HG03280 (cell line): ENCODE data around the gene CCDC33.
A peak's percentile ranks its signal among the peaks of the same experiment; 100 is the strongest.

Experiments
- ATAC-seq: cut with Tn5 transposase; IDR thresholded peaks from one replicate; pipeline ENCODE4 v1.9.1; 2021; ENCODE audit warnings: mild to moderate bottlenecking, moderate library complexity; ENCODE audit not compliant: unreplicated experiment

The CCDC33 gene

DNA sequence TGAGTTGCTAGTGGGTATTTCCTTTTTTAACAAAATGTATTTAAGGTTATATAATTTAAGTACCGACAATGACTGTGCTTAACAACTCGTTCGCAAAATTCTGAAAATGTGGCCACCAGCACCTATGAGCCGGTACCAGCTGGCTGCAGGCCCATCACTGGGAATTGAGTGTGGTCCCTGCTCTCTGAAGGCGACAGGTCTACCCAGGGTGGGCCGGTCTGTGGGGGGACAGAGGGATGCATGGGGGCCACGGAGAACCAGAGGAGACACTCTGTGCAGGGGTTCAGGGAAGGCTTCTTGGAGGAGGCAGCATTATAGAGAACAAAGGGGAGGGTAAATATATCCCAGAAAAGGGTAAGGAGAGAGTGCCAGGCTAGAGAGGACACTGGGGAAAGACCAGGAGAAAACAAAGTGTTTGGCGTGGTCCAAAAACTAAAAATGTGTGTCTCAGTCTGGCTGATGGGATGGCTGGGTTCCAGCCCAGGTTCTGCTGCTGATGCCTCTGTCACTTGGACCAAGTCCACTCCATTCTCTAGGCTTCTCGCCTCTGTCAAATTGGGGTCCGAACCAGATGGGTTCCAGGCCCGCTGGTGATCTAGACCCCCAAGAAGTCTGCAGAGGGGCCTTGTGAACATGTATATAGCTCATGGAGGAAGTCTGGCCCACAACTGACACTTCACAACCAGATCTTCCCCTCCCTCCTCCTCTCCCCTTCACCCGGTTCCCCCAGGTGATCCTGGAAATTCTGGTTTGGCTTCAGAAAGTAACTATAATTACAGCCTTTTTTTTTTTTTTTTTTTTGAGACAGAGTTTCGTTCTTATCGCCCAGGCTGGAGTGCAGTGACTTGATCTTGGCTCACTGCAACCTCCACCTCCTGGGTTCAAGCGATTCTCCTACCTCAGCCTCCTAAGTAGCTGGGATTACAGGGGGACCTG, 142.0 kb downstream of the CCDC33 start:
- ATAC-seq = no peak

DNA sequence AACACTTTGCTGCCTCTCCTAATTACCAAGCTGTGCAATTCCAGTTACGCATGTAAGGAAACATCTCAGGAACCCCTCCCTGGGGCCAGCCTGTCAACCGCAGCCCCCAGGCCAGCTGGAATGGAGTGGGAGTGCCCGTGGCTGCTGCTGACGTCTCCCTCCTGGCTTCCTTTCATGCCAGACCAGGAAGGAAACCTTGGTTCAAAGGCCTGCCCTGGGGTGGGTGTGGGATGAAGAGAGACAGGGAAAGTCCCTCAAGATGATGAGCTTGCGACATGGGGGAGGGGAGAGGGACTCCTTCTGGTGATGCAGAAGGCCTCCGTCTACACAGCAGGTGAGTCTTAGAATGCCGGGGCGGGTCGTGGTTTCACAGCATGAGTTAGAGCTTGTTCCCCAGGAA, 142.7 kb downstream of the CCDC33 start:
- ATAC-seq = no peak

DNA sequence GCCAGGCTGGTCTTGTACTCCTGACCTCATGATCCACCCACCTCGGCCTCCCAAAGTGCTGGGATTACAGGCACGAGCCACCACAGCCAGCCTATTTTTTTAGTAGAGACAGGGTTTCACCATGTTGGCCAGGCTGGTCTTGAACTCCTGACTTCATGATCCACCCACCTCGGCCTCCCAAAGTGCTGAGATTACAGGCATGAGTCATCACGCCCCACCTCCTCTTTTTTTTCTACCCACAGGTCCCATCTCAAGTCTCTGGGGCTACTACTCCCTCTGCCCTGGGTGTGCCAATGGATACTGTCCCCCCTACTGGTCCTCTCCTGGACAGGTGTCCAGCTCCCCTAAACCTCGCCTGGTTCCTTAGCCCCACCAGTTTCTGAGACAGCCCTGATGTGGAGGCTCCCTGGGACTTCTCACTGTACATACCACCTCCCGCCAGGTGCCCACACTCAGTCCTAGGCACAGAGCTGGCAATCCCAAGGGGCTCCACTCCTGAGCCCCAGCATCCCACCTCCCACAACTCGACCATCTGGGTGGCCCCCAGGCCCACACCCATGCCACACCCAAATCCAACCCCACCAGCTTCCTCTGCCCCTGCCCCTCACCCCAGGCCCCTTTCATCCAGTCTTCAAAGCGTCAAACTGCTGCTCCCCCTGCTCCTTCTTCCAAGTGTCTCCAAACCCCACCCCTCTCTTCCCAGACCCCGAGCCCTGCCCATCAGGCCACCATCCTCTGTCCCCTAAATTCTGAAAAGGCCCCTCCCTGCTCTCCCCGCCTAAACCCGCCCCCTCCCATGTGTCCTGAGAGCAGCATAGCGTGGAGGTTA, 144.4 kb downstream of the CCDC33 start:
- ATAC-seq = no peak

DNA sequence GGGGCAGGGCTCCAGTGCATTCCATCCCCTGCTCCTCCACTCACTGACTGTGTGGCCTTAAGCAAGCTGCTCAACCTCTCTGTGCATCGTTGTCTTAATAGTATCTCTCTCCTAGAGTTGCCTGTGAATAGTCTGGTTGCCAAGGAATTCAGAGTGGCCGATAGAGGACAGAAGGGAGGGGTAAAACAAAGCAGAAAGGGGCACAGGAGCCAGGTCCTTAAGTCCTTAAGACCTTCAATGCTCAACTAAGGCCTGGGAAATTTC, 145.0 kb downstream of the CCDC33 start:
- ATAC-seq = no peak

DNA sequence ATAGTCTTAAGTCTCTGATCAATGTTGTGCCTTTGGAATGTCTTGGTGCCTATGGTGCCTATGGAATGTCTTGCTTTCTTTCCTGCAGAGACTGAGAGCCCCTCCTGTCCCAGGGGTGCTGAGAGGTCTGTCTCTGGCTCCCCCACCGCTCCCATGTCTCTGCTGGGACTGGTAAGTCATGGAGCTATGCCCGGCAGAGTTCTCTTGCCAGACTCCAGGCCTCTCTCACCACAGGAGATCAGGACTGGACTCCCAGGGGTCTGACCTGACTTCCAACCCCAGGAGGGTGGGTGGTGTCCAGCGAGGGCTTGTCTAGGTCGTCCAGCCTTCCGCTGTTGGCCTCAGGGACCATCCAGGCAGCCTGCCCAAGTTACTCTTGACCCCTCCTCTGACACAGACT, 145.4 kb downstream of the CCDC33 start:
- ATAC-seq = no peak

DNA sequence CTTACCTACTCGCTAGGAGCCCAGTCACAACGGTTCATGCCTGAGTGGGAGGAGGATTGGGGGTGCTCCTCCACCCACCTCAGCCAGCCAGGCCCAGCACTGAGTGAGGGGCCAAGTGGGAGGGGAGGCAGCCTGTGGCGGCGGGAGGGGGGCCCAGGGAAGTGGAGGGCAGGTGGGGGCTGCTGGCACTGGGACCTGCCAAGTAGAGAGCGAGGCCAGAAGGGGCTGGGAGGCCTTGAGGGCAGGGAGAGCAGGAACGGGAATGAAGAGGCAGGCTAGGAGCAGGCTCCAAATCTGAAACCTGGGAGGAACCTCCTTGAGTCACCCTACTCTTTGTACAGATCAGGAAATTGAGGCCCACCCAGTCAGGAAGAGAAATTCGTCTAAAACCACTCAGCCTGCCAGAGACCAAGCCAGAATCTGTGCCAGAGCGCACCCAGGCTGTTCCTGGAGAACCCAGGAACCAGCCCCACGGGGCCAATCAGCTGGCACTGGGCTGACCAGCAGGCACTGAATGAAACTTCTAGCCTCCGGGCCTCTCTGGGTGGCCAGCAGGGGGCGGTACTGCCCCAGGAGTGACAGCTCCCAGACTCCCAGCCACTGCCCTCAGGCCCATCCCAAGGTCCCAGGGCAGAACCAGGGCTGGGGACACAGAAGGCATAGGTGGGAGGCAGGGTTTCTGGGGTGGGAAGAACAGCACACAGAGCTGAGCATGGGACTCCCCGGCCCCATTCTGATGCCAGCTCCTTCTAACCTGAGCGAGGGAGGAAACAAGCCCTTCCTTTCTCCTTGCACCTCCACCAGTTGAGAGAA, 146.1 kb downstream of the CCDC33 start:
- no peak for ATAC-seq

DNA sequence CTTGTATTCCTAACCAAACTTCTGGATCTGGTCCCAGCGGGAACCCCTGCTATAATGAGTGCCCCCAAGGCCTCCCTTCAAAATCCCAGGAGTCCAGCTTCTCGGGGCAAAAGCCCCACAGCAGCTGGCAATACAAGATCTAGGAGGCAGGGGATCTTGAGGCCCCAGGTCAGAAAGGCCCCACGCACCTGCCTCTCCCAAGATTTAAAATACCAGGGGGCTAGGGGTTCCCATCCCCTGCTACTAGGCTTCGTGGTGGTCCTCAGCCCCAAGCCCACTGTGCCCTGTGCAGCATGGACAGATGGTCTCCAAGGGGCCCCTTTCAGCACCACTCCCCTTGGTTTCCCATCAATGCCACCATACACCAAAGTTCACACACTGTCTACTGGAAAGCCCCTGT, 147.2 kb downstream of the CCDC33 start:
- ATAC-seq = no peak

DNA sequence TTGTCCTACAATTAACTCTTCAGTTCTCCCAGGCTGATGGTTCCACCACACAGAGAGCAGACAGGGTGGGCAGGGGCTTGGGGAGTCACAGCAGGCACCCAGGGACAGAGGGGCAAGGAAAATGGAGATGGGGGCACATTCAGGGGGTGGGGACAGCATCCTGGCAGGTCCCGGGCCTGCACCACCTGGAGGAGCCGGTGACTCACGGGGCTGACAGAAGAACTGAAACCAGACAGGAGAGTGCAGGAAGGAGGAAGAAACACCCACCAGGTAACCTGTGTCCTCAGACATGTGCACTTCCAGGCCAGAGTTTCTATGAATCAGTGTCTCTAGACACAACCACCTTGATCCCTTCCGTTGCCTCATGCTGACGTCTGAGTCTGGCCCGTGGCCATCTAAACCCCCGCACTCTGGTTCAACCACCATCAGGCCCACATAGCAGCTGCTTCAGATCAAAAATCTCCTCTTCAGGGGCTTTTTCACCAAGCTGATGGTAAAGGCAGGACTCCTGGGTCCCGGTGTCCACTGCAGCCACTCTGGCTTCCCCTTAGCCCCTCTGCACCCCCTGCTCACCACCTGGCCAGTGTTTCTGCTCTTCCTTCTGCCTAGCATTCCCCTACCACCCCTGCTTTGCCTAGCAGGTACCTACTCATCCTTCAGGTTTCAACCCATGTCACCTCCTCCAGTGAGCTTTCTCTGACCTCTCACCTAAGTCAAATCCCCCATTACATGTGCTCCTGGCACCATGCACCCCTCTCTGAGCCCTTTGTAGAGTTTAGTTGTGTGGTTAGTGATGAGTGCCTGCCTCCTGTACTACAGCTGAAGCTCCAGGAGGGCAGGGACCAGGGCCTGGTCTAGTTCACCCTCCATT, 147.8 kb downstream of the CCDC33 start:
- peak; percentile 33 for ATAC-seq

DNA sequence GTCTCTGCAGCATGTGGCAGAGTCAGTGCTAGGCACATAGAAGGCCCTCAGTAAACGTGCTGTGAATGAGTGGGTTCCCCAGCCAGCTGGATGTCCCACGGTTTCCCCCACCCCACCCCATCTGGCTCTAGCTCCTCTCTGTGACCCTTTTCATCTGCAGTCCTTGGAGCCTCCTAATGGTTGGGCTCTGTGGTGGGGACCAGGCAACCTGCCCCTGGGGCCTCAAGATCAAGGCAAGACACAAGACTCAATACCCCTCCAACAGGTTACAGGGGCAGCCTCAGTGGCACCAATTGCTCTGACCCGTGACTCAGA, 148.4 kb downstream of the CCDC33 start:
- ATAC-seq = no peak

DNA sequence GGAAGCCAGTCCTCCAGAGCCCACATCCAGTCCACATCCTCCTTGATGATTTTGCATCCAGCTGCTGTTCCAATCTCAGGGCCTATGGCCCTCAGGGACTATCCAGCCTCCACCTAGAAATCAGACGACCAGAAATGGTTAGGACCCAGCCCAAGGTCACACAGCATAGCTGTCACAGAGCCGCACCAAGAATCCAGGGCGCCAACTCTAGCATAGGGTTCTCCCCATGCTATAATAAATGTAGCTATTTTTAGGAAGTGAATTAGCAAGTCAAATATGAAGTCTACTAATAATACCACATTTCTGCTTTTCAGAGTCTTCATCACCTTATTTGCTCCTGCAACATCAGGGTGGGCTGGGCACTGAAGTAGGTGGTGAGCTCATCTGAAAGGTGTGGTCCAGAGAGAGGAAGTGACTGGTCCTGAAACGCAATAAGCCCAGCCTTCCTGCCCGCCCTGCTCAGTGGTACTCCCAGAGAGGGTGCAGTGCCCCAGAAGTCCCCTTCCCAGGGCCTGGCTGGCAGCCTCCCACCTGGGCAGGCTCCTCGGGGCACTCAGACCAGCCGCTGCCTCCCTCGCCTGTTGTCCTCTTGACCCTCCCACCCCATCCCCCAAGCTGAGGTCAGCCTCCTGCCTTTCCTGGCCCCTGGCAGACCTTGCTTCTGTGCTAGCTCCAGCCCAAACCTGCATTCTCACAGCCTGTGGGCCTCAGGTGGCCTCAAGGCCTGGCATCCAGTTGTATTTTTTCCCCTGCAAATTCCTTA, 148.9 kb downstream of the CCDC33 start:
- ATAC-seq = peak; percentile 47

DNA sequence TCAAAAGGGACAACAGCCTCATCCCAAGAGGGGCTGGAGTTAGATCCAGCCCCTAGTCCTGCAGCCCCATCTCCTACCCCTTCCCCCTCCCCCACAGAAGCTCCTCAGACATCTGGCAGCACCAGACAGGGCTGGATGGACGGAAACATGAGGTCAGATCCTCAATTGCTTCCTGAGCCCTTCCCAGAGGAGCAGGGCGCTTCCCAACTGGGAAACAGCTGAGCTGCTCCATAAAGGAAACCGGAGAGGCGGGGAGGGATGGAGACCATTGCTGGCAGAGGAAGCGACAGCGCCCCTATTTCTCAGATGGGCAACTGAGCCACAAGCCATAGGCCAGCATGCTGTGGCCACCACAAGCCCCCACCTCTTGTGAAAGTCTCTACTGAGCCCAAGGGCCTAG, 149.6 kb downstream of the CCDC33 start:
- ATAC-seq = no peak
